BE2C (cell line): ENCODE data around the gene ALG12.

Experiments
- DNase-seq: peaks from one replicate; pipeline ENCODE4 v3.0.0-alpha.2; 2020
- H3K27me3 ChIP-seq: fragments of 250-450 bp; sonication (Bioruptor Pico); 2 replicates; pipeline ENCODE4 v1.5.1; 2020; ENCODE audit warnings: mild to moderate bottlenecking
- H3K36me3 ChIP-seq: fragments of 250-450 bp; sonication (Bioruptor Pico); 2 replicates; pipeline ENCODE4 v1.5.1; 2020; ENCODE audit warnings: mild to moderate bottlenecking
- H3K4me1 ChIP-seq: fragments of 250-450 bp; sonication (Bioruptor Pico); 2 replicates; pipeline ENCODE4 v1.5.1; 2020
- H3K4me3 ChIP-seq: 2 replicates; pipeline ENCODE4 v1.5.1; 2011; ENCODE audit warnings: low read depth, low read length
- H3K9me3 ChIP-seq: fragments of 250-450 bp; sonication (Bioruptor Pico); 2 replicates; pipeline ENCODE4 v1.5.1; 2020
- CTCF ChIP-seq: IDR thresholded peaks from 2 replicates; pipeline ENCODE4 v1.5.1; 2012; ENCODE audit warnings: mild to moderate bottlenecking, low read depth, low read length

ALG12 gene

GRCh38 chr22:49936018-49936972 is 18.1 kb upstream of the ALG12 start:
- Histone ChIP-seq H3K4me3 (peak overlapping the region; percentile 53), H3K27me3 (no peaks in the 10 kb centered on the region), H3K9me3 (no peaks in the 10 kb centered on the region), H3K36me3 (no peaks in the 10 kb centered on the region), H3K4me1 (peaks cover 25% of the 10 kb centered on the region)
- peak; percentile 81 for DNase-seq
- TF ChIP-seq CTCF, result no peak

GRCh38 chr22:49935561-49935960 is 17.3 kb upstream of the ALG12 start:
- Histone ChIP-seq H3K27me3 (no peaks in the 10 kb centered on the region), H3K4me1 (peaks cover 25% of the 10 kb centered on the region), H3K36me3 (no peaks in the 10 kb centered on the region), H3K4me3 (no peak overlapping the region), H3K9me3 (no peaks in the 10 kb centered on the region)
- DNase-seq, result no peak
- TF ChIP-seq CTCF, result no peak

- Histone ChIP-seq H3K36me3 (no peaks in the 10 kb centered on the region), H3K9me3 (no peaks in the 10 kb centered on the region), H3K27me3 (no peaks in the 10 kb centered on the region), H3K4me1 (peaks cover 25% of the 10 kb centered on the region), H3K4me3 (no peak overlapping the region)
- DNase-seq, result peak; percentile 64
- no peak for TF ChIP-seq CTCF
Measured at GRCh38 chr22:49934891-49935557, 16.8 kb upstream of the ALG12 start.

GRCh38 chr22:49934160-49934890 is 16.1 kb upstream of the ALG12 start:
- H3K36me3 ChIP-seq, result no peaks in the 10 kb centered on the region
- H3K27me3 ChIP-seq, result no peaks in the 10 kb centered on the region; the same call in 1 of the 2 replicates
- peaks cover 25% of the 10 kb centered on the region for H3K4me1 ChIP-seq
- no peaks in the 10 kb centered on the region for H3K9me3 ChIP-seq
- H3K4me3 ChIP-seq, result no peak overlapping the region
- no peak for TF ChIP-seq CTCF
- DNase-seq, result no peak

- TF ChIP-seq CTCF, result no peak
- Histone ChIP-seq H3K36me3 (no peaks in the 10 kb centered on the region), H3K4me3 (no peak overlapping the region), H3K4me1 (peaks cover 25% of the 10 kb centered on the region), H3K27me3 (peaks cover 2% of the 10 kb centered on the region; the same call in 1 of the 2 replicates), H3K9me3 (no peaks in the 10 kb centered on the region)
- no peak for DNase-seq
Measured at GRCh38 chr22:49933236-49934159, 15.3 kb upstream of the ALG12 start.
